Brain microvascular endothelial cell (primary cell): ENCODE data around the gene KAZN.

Source experiments
- DNase-seq: peaks from one replicate; pipeline ENCODE4 v3.0.0-alpha.2; 2020
- H3K27ac ChIP-seq: fragments of 250-450 bp; sonication (Bioruptor Pico); 2 replicates; pipeline ENCODE4 v1.5.1; 2020; ENCODE audit warnings: mild to moderate bottlenecking, moderate library complexity
- H3K27me3 ChIP-seq: fragments of 250-450 bp; sonication (Bioruptor Pico); replicated peaks from 2 replicates; pipeline ENCODE4 v1.5.1; 2020; ENCODE audit warnings: mild to moderate bottlenecking
- H3K36me3 ChIP-seq: fragments of 250-450 bp; sonication (Bioruptor Pico); replicated peaks from 2 replicates; pipeline ENCODE4 v1.5.1; 2020; ENCODE audit warnings: mild to moderate bottlenecking
- H3K4me3 ChIP-seq: 2 replicates; pipeline ENCODE4 v1.5.1; 2011; ENCODE audit warnings: low read depth, mild to moderate bottlenecking, control low read depth, low read length, moderate library complexity
- CTCF ChIP-seq: IDR thresholded peaks from 2 replicates; pipeline ENCODE4 v1.5.1; 2011; ENCODE audit warnings: low read depth, mild to moderate bottlenecking, moderate library complexity, low read length, control low read depth, inconsistent platforms; ENCODE audit errors: missing control alignments
- in situ Hi-C: cut with HindIII; loops from 2 replicates; pipeline ENCODE4 v1.10.0; 2017; ENCODE audit warnings: low sequenced_read_pairs, low pct_ligation_motif_present

KAZN gene

GRCh38 chr1:14555091-14555490 is 43.4 kb upstream of the KAZN start:
- no peak overlapping the region for H3K27ac ChIP-seq
- no peak for DNase-seq
- TF ChIP-seq CTCF = no peak
- no peaks in the 10 kb centered on the region for H3K36me3 ChIP-seq
- in situ Hi-C loops = no loop called here
- H3K27me3 ChIP-seq = no peaks in the 10 kb centered on the region
- no peak overlapping the region for H3K4me3 ChIP-seq

GRCh38 chr1:14561014-14561693 is 37.3 kb upstream of the KAZN start:
- DNase-seq = no peak
- no peaks in the 10 kb centered on the region for H3K27me3 ChIP-seq
- no peak for TF ChIP-seq CTCF
- H3K27ac ChIP-seq = no peak overlapping the region
- H3K36me3 ChIP-seq = no peaks in the 10 kb centered on the region
- in situ Hi-C loops = no loop called here
- H3K4me3 ChIP-seq = no peak overlapping the region

- in situ Hi-C loops = no loop called here
- Histone ChIP-seq H3K36me3 (no peaks in the 10 kb centered on the region), H3K4me3 (no peak overlapping the region), H3K27me3 (no peaks in the 10 kb centered on the region), H3K27ac (no peak overlapping the region)
- no peak for TF ChIP-seq CTCF
- no peak for DNase-seq
These were observed 33.4 kb upstream of the KAZN start for GRCh38 chr1:14565090-14565489.

- in situ Hi-C loops = no loop called here
- DNase-seq = no peak
- Histone ChIP-seq H3K4me3 (no peak overlapping the region), H3K27me3 (no peaks in the 10 kb centered on the region), H3K27ac (no peak overlapping the region), H3K36me3 (no peaks in the 10 kb centered on the region)
- TF ChIP-seq CTCF = no peak
These were observed 31.4 kb upstream of the KAZN start for GRCh38 chr1:14567056-14567455.

GRCh38 chr1:14567903-14568302 is 30.6 kb upstream of the KAZN start:
- Histone ChIP-seq H3K4me3 (no peak overlapping the region), H3K27me3 (no peaks in the 10 kb centered on the region), H3K27ac (no peak overlapping the region), H3K36me3 (no peaks in the 10 kb centered on the region)
- TF ChIP-seq CTCF = no peak
- in situ Hi-C loops = no loop called here
- DNase-seq = no peak
